Epidermal melanocyte (primary cell): ENCODE measurements around the gene RAD51B.

Source experiments
- DNase-seq: peaks from one replicate; pipeline ENCODE4 v3.0.0; 2011; ENCODE audit warnings: low spot score; ENCODE audit not compliant: insufficient read length

The RAD51B gene

DNA sequence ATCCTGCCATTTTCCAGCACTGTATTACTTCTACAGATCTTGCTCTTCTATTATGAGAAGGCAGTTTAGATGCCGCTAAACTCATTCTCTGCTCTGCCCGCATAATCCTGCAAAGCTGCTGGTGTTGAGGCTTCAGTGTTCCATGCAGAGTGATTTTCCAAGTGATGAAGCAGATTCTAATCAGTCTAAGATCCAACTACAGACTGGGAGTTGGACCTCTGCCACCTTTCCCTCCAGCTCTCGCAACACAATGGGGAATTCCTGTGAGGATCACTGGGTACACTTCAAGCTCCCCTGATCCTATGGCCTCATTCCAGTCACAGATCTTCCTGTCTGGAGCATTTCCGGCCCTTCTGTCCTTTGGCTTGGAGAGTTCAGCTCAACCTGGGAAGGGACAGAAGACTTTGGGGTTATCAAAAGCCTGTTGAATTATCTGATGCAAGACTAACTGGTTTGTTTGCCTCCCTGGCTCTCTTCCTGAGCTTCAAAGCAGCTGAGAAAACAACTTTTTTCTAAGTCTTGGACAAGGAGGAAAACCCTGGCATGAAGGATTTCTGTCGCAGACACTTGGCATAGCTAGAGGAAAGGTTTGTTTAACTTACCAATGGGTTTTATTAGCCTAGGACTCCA is 639.4 kb downstream of the RAD51B start:
- DNase-seq = no peak

- DNase-seq = no peak
These were observed 640.0 kb downstream of the RAD51B start for GRCh38 chr14:68459480-68460136.

- no peak for DNase-seq
These were observed 641.0 kb downstream of the RAD51B start for GRCh38 chr14:68460541-68460940.

DNA sequence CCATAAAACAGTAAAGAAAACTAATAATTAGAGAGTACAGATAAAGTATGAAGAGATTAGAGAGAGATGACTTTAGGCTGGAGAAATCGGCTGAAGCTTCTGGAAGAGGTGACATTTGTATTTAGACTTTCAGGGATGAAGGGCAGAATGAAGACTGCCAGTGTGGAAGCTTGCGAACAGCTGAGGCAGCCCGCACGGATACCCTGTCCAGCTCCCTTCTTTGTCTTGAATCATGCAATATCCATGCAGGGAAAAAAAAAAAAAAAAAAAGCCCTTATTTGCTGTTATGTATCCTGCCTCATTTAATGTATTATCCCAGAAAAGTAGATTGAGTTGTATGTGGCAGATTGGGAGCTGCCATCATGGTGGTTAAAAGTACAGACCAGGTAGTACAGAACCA is 641.5 kb downstream of the RAD51B start:
- DNase-seq = no peak

DNA sequence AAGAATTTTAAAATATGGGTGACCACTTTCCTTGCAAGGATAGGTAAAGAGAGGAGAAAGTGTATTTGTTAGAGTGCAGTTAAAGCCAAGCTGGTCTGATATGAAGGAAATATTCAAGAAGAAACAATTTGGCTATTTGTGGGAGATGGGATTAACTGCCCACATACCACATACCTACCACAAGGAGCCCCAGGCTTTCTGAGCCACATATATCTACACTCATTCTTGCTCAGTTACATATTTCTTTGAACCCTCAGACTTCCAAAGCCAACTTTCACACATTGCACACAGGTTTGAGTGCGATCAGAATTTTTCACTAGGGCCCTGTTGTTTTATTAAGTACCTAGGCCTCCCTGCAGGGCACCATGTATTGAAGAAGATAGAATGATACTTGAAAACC is 643.1 kb downstream of the RAD51B start:
- no peak for DNase-seq

- DNase-seq = no peak
These were observed 643.7 kb downstream of the RAD51B start for GRCh38 chr14:68463299-68463698.

DNA sequence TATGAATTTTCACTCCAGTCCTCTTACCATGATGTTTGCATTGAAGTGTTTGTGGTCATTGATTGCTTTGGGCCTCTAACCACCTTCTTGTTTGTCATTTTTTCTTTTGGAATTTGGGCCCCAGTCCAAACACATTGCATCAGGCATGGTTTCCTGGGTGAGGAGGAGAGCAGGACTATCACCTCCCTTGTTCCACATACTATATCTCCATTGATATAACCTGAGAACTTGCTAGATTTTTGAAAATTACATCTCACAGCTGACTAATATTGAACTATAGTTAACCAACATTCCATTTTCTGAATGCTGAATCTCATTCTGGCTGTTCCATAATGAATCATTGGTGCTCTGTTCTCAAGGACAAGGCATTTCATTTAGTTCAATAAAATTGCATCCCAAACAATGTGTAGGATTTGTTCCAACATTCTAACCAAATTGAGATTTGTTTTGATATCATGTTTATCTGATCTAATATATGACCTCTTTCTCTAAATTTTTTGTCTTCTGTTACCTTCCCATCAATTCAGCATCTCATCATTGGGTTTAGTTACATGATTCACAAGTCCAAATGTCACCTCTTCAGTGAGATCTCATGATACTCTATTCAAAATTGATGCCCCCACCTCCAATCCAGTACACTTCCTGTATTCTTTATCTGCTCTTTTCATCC is 644.3 kb downstream of the RAD51B start:
- no peak for DNase-seq

DNA sequence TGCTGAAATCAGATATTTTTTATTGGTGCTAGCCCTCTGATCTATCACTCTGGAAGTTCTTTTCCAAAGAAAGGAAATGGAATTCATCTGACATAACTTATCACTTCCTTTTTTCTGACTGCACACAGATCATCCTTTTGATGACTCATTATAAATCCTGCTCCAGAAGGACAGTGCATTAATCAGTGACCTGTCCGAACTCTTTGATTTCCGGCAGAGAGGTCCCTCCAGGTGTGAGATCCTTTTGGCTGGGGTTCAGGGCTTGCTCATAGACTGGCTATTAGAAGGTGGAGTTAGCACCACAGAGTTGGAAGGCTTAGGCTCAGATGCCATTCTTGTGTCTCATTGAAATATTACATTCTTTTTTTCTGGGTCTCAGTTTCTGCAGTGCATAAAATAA is 645.1 kb downstream of the RAD51B start:
- DNase-seq = no peak

DNA sequence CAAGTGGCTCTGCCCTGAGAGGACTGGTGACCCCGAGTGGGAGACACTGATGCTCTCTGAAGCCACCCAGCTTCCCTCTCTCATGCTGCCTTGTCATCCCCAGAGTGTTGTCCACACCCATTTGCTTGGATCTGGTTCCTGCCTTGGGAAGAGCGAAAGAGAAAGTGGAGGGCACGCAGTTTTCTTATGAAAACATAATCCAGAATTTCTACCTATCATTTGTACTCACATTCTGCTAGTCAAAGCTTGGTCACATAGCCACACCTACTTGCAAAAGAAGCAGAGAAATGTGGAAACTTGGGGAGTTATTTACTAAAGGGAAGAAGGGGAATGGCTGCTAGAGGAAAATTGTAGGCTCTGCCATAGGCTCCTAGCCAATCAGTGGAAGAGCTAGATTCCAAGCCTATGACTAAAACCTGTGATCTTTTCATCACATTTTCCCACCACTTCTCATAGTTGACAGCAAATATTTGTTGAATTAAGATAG is 647.0 kb downstream of the RAD51B start:
- DNase-seq = no peak

GRCh38 chr14:68467425-68467824 is 647.8 kb downstream of the RAD51B start:
- no peak for DNase-seq

GRCh38 chr14:68468437-68469207 is 649.0 kb downstream of the RAD51B start:
- no peak for DNase-seq

DNA sequence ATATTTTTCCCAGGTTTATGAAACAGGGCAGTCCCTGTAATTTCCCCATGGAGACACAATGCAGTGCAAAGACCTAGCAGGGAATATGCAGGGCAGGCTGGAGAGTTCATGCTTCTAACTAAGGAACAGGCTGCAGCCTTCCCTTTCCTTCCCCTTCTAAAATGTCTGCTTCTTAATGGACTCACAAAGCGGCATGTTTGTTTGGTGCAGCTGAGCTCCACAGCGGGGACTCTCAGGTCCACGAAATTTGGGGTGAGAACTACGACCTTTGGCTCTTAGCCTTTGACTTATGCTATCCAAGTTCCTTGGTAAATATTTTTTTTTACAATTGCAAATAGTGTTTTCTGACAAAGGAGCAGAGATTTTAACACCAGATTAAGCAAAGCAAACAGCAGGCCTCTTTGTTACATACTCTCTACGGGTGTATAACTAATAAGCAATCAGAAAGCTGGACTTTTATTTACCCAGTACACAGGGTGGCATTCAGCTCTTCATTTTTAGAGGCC is 649.7 kb downstream of the RAD51B start:
- DNase-seq = no peak

DNA sequence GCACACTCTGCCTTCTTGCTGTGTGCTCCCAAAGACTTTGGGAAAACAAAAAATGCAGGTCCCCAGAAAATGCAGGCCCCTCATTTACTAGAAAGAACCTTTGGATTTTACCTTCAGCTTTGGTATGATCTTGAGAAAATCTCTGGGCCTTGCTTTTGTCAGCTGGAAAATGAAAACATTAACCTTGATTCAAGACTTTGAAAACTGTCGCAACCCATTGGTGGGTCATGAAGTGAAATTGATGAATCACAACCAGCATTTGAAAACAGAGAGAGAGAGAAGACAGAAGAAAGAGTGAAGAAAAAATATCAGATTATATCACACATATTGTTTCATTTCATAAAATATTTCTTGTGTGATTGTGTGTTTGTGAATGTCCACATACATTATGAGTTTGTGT is 650.8 kb downstream of the RAD51B start:
- no peak for DNase-seq

DNA sequence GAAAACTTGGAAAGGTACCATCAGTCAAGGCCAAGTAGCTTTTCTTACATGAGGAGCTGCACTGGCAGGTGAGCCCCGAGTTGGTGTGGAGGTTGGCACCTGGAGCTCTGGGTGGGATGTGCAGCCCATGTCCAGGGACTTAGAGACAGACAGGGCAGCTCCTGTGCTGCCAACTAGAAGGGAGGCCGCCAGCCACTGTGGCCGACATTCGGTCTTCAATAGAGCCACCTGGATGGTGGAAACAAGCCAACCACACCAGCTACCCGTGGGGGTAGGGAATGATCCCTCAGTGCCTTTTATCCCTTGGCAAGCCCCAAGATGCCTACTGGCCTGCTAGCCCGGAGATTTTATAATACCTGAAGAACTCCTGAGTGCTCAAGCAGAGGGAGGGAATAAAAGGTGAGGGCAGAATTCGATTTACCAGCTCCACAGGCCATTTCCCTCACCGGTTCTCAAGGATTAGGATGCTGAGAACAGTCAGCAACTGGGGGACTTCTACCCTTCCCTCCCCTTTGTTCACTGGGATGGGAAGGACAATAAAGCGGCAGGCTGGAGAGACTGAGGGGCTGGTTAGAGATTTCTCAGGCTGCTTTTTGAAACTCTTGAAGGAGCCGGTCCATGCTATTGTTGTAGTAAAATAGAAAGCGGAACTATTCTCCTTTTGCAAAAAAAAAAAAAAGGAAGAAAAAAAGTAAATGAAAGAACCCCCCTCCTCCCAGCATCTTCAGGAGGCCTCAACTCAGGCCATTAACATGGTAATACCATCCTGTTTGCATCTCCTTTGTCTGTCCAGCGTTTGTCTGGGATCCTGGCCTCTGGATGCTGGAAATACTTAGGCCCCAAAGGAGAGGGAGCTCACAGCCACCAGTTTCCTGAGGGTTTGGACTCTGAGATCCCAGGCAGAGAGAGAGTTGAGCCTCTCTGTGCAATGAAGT is 651.7 kb downstream of the RAD51B start:
- DNase-seq = no peak

GRCh38 chr14:68471964-68472508 is 652.5 kb downstream of the RAD51B start:
- DNase-seq = no peak

DNA sequence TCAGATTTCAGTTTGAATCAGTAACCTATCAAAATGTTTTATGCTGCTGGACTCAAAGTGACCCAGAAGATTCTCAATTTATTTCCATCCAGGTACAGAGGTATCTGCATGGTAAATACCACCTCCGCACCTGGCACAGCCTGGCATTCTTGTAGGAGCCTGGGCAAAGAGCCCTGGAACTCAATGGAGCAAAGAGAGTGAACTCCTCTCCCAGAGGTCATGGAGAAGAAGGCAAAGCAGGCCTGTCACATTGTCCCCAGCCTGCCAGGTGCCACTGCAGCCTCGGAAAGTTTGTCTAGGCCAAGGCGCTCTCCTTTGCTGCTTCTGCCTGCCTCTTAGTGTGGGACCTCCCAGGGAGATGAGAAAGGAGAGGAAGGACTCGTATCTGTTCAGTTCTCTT is 653.5 kb downstream of the RAD51B start:
- no peak for DNase-seq

DNA sequence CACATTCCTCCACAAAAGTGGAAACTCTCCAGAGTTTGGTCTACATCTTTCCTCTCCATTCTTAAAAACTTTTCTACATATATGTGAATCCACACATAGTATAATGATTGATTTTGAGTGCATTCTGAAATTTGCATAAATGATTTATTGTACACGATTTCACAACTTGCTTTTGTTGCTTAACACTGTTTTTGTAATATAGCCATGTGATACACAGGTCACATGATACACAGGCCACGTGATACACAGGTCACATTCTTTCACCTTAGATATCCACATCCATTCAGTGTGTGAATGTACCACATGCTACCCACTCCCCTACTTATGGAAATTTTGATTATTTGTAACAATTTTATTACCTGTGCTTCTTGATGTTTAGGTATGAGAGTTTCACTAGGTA is 654.2 kb downstream of the RAD51B start:
- no peak for DNase-seq

- DNase-seq = no peak
These were observed 655.2 kb downstream of the RAD51B start for GRCh38 chr14:68474741-68475140.

DNA sequence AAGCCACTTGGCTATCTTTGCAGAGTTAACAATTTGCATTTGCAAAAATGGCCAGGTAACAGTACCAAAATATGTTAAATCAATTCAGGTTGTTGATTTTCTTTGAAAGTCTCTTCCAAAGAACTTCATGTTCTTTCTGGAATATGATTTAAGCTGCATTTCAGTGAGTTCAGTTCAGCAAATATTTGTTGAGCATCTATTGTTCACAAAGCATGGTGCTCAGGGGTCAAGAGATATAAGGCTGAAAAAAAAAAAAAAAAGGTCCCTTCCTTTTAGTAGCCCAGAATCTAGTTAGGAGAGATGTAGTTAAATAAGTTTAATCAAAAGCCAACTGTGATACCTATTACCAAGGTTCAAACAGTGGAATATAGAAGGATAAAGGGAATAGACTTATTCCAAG is 656.2 kb downstream of the RAD51B start:
- DNase-seq = no peak
